GM21423 (cell line): ENCODE results near the gene STAT5B.
A peak's percentile ranks its signal among the peaks of the same experiment; 100 is the strongest.
"Not testable (repeated sequence)": the region's sequence is repeated elsewhere in the genome, so short reads cannot be mapped to it uniquely, and the experiment has no call there.

Experiments
- ATAC-seq: cut with Tn5 transposase; IDR thresholded peaks from one replicate; pipeline ENCODE4 v1.9.1; 2021; ENCODE audit warnings: mild to moderate bottlenecking, moderate library complexity; ENCODE audit not compliant: unreplicated experiment

Gene STAT5B

GRCh38 chr17:42200706-42201457, 75.3 kb downstream of the STAT5B start:
- no peak for ATAC-seq

- no peak for ATAC-seq
Observed at GRCh38 chr17:42199416-42200011, 76.7 kb downstream of the STAT5B start.

- no peak for ATAC-seq
Observed at GRCh38 chr17:42198897-42199296, 77.3 kb downstream of the STAT5B start.

GRCh38 chr17:42197564-42198156, 78.5 kb downstream of the STAT5B start:
- no peak for ATAC-seq

- ATAC-seq = peak; percentile 86
Observed at GRCh38 chr17:42193969-42194899, 82.0 kb downstream of the STAT5B start, which contains the start of gene GHDC. GHDC (minus strand) TSS chr17:42194494; CDS start chr17:42193581, 913 bp downstream.

- no peak for ATAC-seq
Observed at GRCh38 chr17:42193216-42193968, 82.8 kb downstream of the STAT5B start.

- ATAC-seq = no peak
Observed at GRCh38 chr17:42192189-42193126, 83.7 kb downstream of the STAT5B start.

- ATAC-seq = no peak
Observed at GRCh38 chr17:42191275-42191608, 84.9 kb downstream of the STAT5B start.

GRCh38 chr17:42190491-42191274, 85.5 kb downstream of the STAT5B start:
- no peak for ATAC-seq

GRCh38 chr17:42189651-42189965, 86.6 kb downstream of the STAT5B start:
- no peak for ATAC-seq

GRCh38 chr17:42188749-42189650, 87.2 kb downstream of the STAT5B start:
- no peak for ATAC-seq

- no peak for ATAC-seq
Observed at GRCh38 chr17:42187833-42188232, 88.4 kb downstream of the STAT5B start.

GRCh38 chr17:42186191-42186590, 90.0 kb downstream of the STAT5B start:
- not testable (repeated sequence) for ATAC-seq

- no peak for ATAC-seq
Observed at GRCh38 chr17:42185621-42185930, 90.6 kb downstream of the STAT5B start.

- ATAC-seq = no peak
Observed at GRCh38 chr17:42184713-42185620, 91.2 kb downstream of the STAT5B start, which contains the start of gene HCRT. HCRT (minus strand) TSS chr17:42185452; CDS start chr17:42185365, 87 bp downstream.
